ENCODE data around the gene SYPL2.

SYPL2 gene

DNA sequence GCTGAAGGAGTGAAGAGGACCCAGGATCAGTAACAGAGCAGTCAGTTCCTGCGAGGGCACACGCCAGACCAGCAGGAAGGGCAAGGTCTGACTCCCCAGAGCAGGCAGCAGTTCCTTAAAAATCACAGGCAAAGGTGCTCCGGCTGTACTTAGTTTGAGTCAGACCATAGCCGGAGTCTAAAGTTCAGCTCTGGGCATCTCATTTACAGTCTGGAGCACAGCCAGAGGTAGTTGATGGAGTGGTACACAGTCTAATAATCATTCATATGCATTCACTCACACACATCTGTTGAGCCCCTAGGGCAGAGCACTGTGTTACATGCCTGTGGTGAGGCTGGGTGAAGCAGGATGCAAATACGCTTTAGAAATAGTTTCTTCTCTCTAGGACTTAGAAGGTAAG is 50.5 kb downstream of the SYPL2 start:
- no peak for TF ChIP-seq REST (IDR thresholded peaks at IDR 0.05; ENCODE audit: low read depth)
- TF ChIP-seq TEAD4 (IDR thresholded peaks at IDR 0.05), result no peak
- TF ChIP-seq CEBPB (IDR thresholded peaks at IDR 0.05), result no peak
- no peak for TF ChIP-seq ZBTB7A (IDR thresholded peaks at IDR 0.05; ENCODE audit: low read depth)
- TF ChIP-seq RAD21 (IDR thresholded peaks at IDR 0.05; ENCODE audit: low read depth), result no peak
- TF ChIP-seq TAF1 (IDR thresholded peaks at IDR 0.05; ENCODE audit: low read depth), result no peak
- TF ChIP-seq, protein P1, sequence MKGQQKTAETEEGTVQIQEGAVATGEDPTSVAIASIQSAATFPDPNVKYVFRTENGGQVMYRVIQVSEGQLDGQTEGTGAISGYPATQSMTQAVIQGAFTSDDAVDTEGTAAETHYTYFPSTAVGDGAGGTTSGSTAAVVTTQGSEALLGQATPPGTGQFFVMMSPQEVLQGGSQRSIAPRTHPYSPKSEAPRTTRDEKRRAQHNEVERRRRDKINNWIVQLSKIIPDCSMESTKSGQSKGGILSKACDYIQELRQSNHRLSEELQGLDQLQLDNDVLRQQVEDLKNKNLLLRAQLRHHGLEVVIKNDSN (IDR thresholded peaks at IDR 0.05), result no peak

DNA sequence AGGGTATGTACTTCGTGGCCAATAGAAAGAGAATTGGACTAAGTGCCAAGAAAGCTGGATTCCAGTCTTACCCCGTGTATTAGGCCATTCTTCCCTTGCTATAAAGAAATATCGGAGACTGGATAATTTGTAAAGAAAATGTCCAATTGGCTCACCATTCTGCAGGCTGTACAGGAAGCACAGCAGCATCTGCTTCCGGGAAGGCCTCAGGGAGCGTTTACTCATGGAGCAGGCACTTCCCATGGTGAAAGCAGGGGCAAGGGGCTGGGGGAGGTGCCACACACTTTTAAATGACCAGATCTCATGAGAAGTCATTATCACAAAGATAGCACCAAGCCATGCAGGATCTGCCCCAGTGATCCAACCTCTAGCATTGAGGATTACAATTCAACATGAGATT is 51.0 kb downstream of the SYPL2 start:
- TF ChIP-seq EP300 (IDR thresholded peaks at IDR 0.05; ENCODE audit: borderline replicate concordance), result no peak
- no peak for TF ChIP-seq CEBPB (IDR thresholded peaks at IDR 0.05)

DNA sequence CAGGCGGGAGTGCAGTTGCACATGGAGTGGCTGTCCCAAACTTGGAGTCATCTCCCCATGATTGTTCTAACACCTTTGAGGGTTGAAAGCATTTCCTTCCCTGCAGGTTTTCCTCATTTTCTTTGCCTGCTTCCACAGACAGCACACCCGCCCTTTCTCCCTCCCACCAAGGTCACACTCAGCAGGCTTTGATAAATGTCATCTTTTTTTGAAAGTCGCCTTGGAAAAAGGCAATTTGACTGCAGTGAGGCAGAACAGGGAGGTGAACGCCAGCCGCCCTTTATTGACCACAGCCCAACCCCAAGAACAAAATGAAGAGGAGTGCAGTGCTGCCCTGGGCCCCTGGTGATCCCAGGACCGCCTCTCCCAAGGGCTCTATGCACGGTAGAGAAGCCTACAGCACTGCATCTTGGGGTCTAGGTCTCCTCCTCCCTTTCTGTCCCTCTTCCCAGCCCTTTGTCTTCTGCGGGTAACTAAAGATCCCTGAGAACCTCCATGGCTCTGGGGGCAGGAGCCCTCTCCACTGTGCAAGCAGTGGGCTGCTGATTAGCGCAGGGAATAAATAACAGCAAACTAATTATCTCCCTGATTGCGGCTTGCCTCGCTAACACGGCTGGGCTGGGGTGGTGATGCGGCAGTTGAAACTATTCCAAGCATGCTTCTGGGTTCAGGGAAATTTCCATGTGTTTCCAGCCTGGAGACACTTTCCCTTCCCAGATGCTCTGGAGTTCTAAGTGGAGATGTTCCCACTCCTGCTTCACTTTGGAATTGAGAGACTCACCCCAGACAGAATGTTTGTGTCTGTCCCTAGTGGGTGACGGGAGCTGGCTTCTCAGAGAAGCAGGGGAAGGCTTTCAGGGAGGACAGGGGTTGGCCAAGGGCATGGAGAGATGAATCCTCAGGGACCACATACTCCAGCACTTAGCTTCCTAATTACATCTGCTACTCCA is 54.9 kb downstream of the SYPL2 start:
- TF ChIP-seq YY1 (IDR thresholded peaks at IDR 0.05; ENCODE audit: low read depth) (no peak), RAD21 (IDR thresholded peaks at IDR 0.05; ENCODE audit: low read depth) (no peak), CREB1 (IDR thresholded peaks at IDR 0.05; ENCODE audit: low read depth) (no peak), EP300 (IDR thresholded peaks at IDR 0.05; ENCODE audit: borderline replicate concordance) (no peak), CEBPB (IDR thresholded peaks at IDR 0.05) (no peak), NFIC (IDR thresholded peaks at IDR 0.05) (no peak), TCF12 (IDR thresholded peaks at IDR 0.05; ENCODE audit: low read depth) (no peak), EGR1 (IDR thresholded peaks at IDR 0.05) (no peak), TEAD4 (IDR thresholded peaks at IDR 0.05) (no peak)
- TF ChIP-seq, protein P1 (IDR thresholded peaks at IDR 0.05), result no peak

GRCh38 chr1:109522026-109522425 is 55.7 kb downstream of the SYPL2 start:
- no peak for TF ChIP-seq CEBPB (IDR thresholded peaks at IDR 0.05)
- TF ChIP-seq FOXM1 (IDR thresholded peaks at IDR 0.05; ENCODE audit: borderline replicate concordance, low read depth), result no peak
- no peak for TF ChIP-seq ZBTB7A (IDR thresholded peaks at IDR 0.05; ENCODE audit: low read depth)
- no peak for TF ChIP-seq CREB1 (IDR thresholded peaks at IDR 0.05; ENCODE audit: low read depth)

- TF ChIP-seq TAF1 (IDR thresholded peaks at IDR 0.05; ENCODE audit: low read depth) (no peak), CREB1 (IDR thresholded peaks at IDR 0.05; ENCODE audit: low read depth) (no peak), YY1 (IDR thresholded peaks at IDR 0.05; ENCODE audit: low read depth) (no peak), EGR1 (IDR thresholded peaks at IDR 0.05) (no peak), REST (IDR thresholded peaks at IDR 0.05; ENCODE audit: low read depth) (no peak), RAD21 (IDR thresholded peaks at IDR 0.05; ENCODE audit: low read depth) (no peak), EP300 (IDR thresholded peaks at IDR 0.05; ENCODE audit: borderline replicate concordance) (no peak), CEBPB (IDR thresholded peaks at IDR 0.05) (no peak)
These were observed 57.4 kb downstream of the SYPL2 start for GRCh38 chr1:109523706-109524105.

GRCh38 chr1:109527098-109527811 is 60.9 kb downstream of the SYPL2 start:
- TF ChIP-seq TEAD4 (IDR thresholded peaks at IDR 0.05), result no peak
